Measurements from ENCODE around the gene SCNN1B. TPM values are rescaled to one million over a fixed set of nuclear protein-coding genes. Genes with fewer than 3 reads are reported as not detected.
"Not testable (repeated sequence)": the region's sequence is repeated elsewhere in the genome, so short reads cannot be mapped to it uniquely, and the experiment has no call there.

The SCNN1B gene
- total RNA-seq, 3 donors from 2014 or later: not detected

GRCh38 chr16:23343643-23344612 lies 41.8 kb downstream of the SCNN1B start:
- Mint-ChIP-seq H3K4me3 (no peak overlapping the region), H3K27me3 (ENCODE audit: low read depth) (peaks cover 10% of the 10 kb centered on the region), H3K9me3 (no peaks in the 10 kb centered on the region), H3K36me3 (ENCODE audit: insufficient read depth) (no peaks in the 10 kb centered on the region), H3K4me1 (ENCODE audit: low read depth) (no peaks in the 10 kb centered on the region)
- ATAC-seq: no peak
- DNase-seq: no peak

DNA sequence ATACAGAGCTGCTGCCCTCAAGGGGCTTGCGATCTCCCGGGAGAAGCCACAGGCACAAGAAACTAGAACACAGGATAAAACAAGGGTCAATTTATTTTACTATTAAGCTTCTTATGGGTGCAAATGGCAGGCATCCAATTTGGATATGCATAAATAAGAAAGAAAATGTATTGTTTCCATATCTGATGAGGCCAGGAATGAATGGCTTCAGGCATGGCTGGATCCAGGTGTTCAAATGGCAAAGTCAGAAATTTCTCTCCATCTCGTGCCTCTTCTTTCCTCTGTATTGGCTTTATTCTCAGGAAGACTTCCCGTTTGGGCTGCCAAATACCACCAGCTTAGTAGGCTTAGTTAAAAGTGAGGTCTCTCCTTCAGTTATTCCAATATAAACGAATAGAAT lies 43.1 kb downstream of the SCNN1B start:
- ATAC-seq: no peak
- H3K4me1 Mint-ChIP-seq (ENCODE audit: low read depth): no peaks in the 10 kb centered on the region
- no peaks in the 10 kb centered on the region for H3K9me3 Mint-ChIP-seq
- no peak overlapping the region for H3K4me3 Mint-ChIP-seq
- no peaks in the 10 kb centered on the region for H3K36me3 Mint-ChIP-seq (ENCODE audit: insufficient read depth)
- DNase-seq: no peak
- peaks cover 8% of the 10 kb centered on the region for H3K27me3 Mint-ChIP-seq (ENCODE audit: low read depth)

GRCh38 chr16:23348579-23349469 lies 46.7 kb downstream of the SCNN1B start:
- H3K9me3 Mint-ChIP-seq: peaks cover 4% of the 10 kb centered on the region
- ATAC-seq (no peak), DNase-seq (no peak)
- no peaks in the 10 kb centered on the region for H3K4me1 Mint-ChIP-seq (ENCODE audit: low read depth)
- H3K4me3 Mint-ChIP-seq: no peak overlapping the region
- H3K36me3 Mint-ChIP-seq (ENCODE audit: insufficient read depth): no peaks in the 10 kb centered on the region
- H3K27me3 Mint-ChIP-seq (ENCODE audit: low read depth): peaks cover 10% of the 10 kb centered on the region

- Mint-ChIP-seq H3K27me3 (ENCODE audit: low read depth) (peaks cover 17% of the 10 kb centered on the region), H3K36me3 (ENCODE audit: insufficient read depth) (no peaks in the 10 kb centered on the region), H3K4me3 (no peak overlapping the region), H3K4me1 (ENCODE audit: low read depth) (no peaks in the 10 kb centered on the region), H3K9me3 (peaks cover 4% of the 10 kb centered on the region)
- DNase-seq: no peak
- no peak for ATAC-seq
Observed at GRCh38 chr16:23351360-23351759, 49.3 kb downstream of the SCNN1B start.

DNA sequence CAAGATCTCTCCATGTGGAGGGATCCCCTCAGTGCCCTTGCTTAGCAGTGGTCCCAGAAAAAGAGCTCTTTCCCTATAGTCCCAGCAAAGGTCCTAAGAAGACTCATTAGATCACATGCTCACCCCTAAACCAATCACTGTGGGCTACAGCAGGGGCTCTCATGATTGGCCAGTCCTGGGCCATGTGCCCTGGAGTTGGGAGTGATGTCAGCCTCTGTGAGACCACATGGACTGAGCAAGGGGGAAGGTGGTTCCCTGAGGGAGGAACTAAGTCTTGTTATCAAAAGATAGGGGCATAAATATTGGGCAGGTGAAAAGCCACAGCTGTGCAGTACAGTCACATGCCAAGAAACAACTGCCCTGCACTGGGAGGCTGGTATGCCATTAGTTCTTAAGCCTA lies 51.3 kb downstream of the SCNN1B start:
- H3K27me3 Mint-ChIP-seq (ENCODE audit: low read depth): peaks cover 16% of the 10 kb centered on the region
- no peak overlapping the region for H3K4me3 Mint-ChIP-seq
- no peak for ATAC-seq
- DNase-seq: no peak
- peaks cover 4% of the 10 kb centered on the region for H3K9me3 Mint-ChIP-seq
- H3K36me3 Mint-ChIP-seq (ENCODE audit: insufficient read depth): no peaks in the 10 kb centered on the region
- no peaks in the 10 kb centered on the region for H3K4me1 Mint-ChIP-seq (ENCODE audit: low read depth)

- no peaks in the 10 kb centered on the region for H3K4me1 Mint-ChIP-seq (ENCODE audit: low read depth)
- ATAC-seq: no peak
- no peaks in the 10 kb centered on the region for H3K36me3 Mint-ChIP-seq (ENCODE audit: insufficient read depth)
- H3K9me3 Mint-ChIP-seq: peaks cover 4% of the 10 kb centered on the region
- H3K4me3 Mint-ChIP-seq: no peak overlapping the region
- DNase-seq: no peak
- H3K27me3 Mint-ChIP-seq (ENCODE audit: low read depth): peaks cover 14% of the 10 kb centered on the region
Observed at GRCh38 chr16:23354246-23354645, 52.1 kb downstream of the SCNN1B start.

GRCh38 chr16:23355106-23355670 lies 53.1 kb downstream of the SCNN1B start:
- Mint-ChIP-seq H3K4me3 (no peak overlapping the region), H3K36me3 (ENCODE audit: insufficient read depth) (no peaks in the 10 kb centered on the region), H3K9me3 (peaks cover 4% of the 10 kb centered on the region), H3K27me3 (ENCODE audit: low read depth) (peaks cover 12% of the 10 kb centered on the region), H3K4me1 (ENCODE audit: low read depth) (no peaks in the 10 kb centered on the region)
- DNase-seq (no peak), ATAC-seq (no peak)

DNA sequence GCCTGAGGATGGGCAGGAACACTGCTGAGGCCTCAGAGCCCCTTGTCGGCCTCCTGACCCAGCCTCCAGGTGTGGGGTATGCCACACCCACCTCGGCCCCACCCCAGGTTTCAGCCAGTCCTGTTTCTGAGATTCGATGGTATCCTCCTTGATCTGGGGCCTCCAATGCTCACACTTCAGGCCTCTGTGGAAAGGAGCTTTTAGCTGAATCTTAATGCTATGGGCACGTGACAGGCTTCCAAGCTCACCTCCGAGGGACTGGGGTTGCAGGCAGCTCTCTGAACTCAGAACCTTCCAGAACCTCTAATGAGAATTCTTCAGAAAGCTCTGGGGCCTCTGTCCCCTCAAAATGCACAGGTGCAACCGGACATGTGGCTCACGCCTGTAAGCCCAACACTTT lies 54.8 kb downstream of the SCNN1B start:
- Mint-ChIP-seq H3K9me3 (peaks cover 3% of the 10 kb centered on the region), H3K27me3 (ENCODE audit: low read depth) (peaks cover 11% of the 10 kb centered on the region), H3K4me3 (no peak overlapping the region), H3K36me3 (ENCODE audit: insufficient read depth) (no peaks in the 10 kb centered on the region), H3K4me1 (ENCODE audit: low read depth) (no peaks in the 10 kb centered on the region)
- no peak for ATAC-seq
- DNase-seq: no peak

DNA sequence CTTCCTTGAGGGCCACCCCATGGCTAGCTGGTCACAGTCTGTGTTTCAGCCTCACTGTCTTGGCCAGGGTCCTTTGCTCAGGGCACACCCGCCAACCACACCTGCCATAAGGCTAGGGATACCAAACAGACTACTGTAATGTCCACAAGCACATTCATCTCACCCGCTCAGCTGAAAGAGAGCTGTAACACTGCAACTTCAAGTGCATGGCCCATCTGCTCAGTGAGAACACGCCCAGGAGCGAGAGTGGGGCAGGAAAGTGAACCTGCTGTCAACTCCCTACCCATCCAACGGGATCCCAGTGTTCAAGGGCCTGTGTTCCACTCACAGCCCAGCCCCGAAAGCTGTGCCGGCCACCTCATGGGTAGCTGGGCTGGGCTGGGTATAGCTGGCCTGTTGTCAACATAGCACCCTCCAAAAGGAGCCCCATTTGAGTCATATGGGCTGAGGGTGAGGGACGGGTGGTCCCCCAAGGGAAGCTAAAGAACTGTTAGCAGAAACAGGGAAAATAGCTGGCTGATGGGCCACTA lies 55.7 kb downstream of the SCNN1B start:
- no peak overlapping the region for H3K4me3 Mint-ChIP-seq
- no peaks in the 10 kb centered on the region for H3K36me3 Mint-ChIP-seq (ENCODE audit: insufficient read depth)
- DNase-seq (no peak), ATAC-seq (no peak)
- no peaks in the 10 kb centered on the region for H3K4me1 Mint-ChIP-seq (ENCODE audit: low read depth)
- H3K27me3 Mint-ChIP-seq (ENCODE audit: low read depth): peaks cover 10% of the 10 kb centered on the region
- H3K9me3 Mint-ChIP-seq: no peaks in the 10 kb centered on the region

GRCh38 chr16:23359092-23359760 lies 57.1 kb downstream of the SCNN1B start:
- DNase-seq (no peak), ATAC-seq (no peak)
- Mint-ChIP-seq H3K27me3 (ENCODE audit: low read depth) (peaks cover 7% of the 10 kb centered on the region), H3K4me1 (ENCODE audit: low read depth) (no peaks in the 10 kb centered on the region), H3K4me3 (no peak overlapping the region), H3K9me3 (no peaks in the 10 kb centered on the region), H3K36me3 (ENCODE audit: insufficient read depth) (no peaks in the 10 kb centered on the region)

GRCh38 chr16:23362460-23363317 lies 60.6 kb downstream of the SCNN1B start:
- Mint-ChIP-seq H3K9me3 (no peaks in the 10 kb centered on the region), H3K27me3 (ENCODE audit: low read depth) (peaks cover 3% of the 10 kb centered on the region), H3K36me3 (ENCODE audit: insufficient read depth) (no peaks in the 10 kb centered on the region), H3K4me3 (no peak overlapping the region), H3K4me1 (ENCODE audit: low read depth) (peaks cover 8% of the 10 kb centered on the region)
- DNase-seq: no peak
- no peak for ATAC-seq

DNA sequence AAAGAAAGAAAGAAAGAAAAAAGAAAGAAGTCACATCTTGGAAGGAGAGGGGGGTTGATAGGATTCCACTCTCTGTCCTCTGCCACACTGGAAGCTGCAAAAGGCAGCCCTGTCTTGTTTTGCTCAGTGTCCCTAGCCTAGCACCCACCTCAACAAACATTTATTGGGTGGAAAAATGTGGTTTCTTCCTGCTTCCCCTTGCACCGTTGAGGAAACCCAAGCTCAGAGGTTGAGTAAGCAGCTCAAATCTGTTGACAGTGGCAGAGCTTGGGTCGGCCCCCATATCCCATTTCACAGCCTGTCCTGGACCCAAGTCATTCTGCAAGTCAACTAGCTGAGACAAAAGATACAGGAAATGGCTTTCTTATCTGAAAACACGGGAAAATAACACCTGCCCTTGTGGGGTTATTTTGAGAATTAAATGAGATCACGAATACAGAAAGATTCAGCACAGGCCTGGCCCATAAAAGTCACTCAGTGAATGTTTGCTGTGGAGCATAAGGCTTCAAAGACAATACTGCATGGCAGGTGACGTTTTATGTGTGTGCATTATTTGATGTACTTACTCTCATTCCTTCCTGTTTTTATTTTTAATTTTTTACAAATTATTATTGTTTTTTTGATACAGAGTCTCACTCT lies 63.6 kb downstream of the SCNN1B start:
- Mint-ChIP-seq H3K9me3 (no peaks in the 10 kb centered on the region), H3K36me3 (ENCODE audit: insufficient read depth) (no peaks in the 10 kb centered on the region), H3K4me1 (ENCODE audit: low read depth) (peaks cover 8% of the 10 kb centered on the region), H3K4me3 (no peak overlapping the region), H3K27me3 (ENCODE audit: low read depth) (peaks cover 6% of the 10 kb centered on the region)
- no peak for DNase-seq
- no peak for ATAC-seq

GRCh38 chr16:23366341-23366740 lies 64.2 kb downstream of the SCNN1B start:
- H3K36me3 Mint-ChIP-seq (ENCODE audit: insufficient read depth); H3K9me3 Mint-ChIP-seq; H3K4me1 Mint-ChIP-seq (ENCODE audit: low read depth); H3K4me3 Mint-ChIP-seq; H3K27me3 Mint-ChIP-seq (ENCODE audit: low read depth); DNase-seq; ATAC-seq: not testable (repeated sequence)
